Coronary artery (tissue), 2 donors: Measurements from ENCODE around the gene SNRPF.
A peak's percentile ranks its signal among the peaks of the same experiment; 100 is the strongest.

Source experiments
- DNase-seq: peaks from one replicate; pipeline ENCODE4 v3.0.0-alpha.2; 2017; ENCODE audit warnings: low spot score
- H3K27ac ChIP-seq, 2 donors: fragments of 200-600 bp; sonication (generic); one replicate each; pipeline ENCODE4 v1.5.1; 2016 to 2019
- H3K4me3 ChIP-seq: fragments of 200-600 bp; sonication (generic); 2 replicates; pipeline ENCODE4 v1.5.1; 2016; ENCODE audit warnings: mild to moderate bottlenecking, moderate library complexity
- TF ChIP-seq, protein P1 (sequence below): fragments of 200-600 bp; sonication (generic); IDR thresholded peaks from one replicate; pipeline ENCODE4 v1.5.1; 2019; ENCODE audit warnings: antibody characterized with exemption

The SNRPF gene

GRCh38 chr12:95859947-95860850 lies 1.4 kb downstream of the SNRPF start:
- TF ChIP-seq, protein P1, sequence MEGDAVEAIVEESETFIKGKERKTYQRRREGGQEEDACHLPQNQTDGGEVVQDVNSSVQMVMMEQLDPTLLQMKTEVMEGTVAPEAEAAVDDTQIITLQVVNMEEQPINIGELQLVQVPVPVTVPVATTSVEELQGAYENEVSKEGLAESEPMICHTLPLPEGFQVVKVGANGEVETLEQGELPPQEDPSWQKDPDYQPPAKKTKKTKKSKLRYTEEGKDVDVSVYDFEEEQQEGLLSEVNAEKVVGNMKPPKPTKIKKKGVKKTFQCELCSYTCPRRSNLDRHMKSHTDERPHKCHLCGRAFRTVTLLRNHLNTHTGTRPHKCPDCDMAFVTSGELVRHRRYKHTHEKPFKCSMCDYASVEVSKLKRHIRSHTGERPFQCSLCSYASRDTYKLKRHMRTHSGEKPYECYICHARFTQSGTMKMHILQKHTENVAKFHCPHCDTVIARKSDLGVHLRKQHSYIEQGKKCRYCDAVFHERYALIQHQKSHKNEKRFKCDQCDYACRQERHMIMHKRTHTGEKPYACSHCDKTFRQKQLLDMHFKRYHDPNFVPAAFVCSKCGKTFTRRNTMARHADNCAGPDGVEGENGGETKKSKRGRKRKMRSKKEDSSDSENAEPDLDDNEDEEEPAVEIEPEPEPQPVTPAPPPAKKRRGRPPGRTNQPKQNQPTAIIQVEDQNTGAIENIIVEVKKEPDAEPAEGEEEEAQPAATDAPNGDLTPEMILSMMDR = no peak
- Histone ChIP-seq H3K27ac (no peak overlapping the region), H3K4me3 (peak overlapping the region; percentile 82)
- no peak for DNase-seq

GRCh38 chr12:95862038-95862437 lies 3.3 kb downstream of the SNRPF start:
- no peak for DNase-seq
- TF ChIP-seq, protein P1 = no peak
- Histone ChIP-seq H3K27ac (no peak overlapping the region), H3K4me3 (no peak overlapping the region)

DNA sequence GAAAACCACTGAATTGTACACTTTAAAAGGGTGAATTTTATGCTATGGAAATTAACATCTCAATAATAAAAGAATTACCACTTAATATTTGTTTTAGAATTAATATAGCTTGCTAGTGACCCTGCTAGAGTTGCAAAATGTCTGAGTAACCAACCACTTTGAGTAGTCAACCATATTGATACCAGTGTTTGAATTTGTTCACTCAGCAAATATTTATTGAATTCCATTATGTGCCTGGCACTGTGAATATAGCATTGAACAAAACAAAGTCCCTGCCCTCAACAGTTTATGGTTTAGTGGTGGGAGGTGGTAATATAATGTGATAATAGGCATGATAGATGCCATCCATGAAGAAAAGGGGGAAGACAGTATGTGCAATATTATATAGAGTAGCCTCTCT lies 4.6 kb downstream of the SNRPF start:
- DNase-seq = no peak
- no peak overlapping the region for H3K27ac ChIP-seq
- TF ChIP-seq, protein P1 = no peak
- H3K4me3 ChIP-seq = no peak overlapping the region

- DNase-seq = no peak
- TF ChIP-seq, protein P1 = no peak
- no peak overlapping the region for H3K27ac ChIP-seq
- H3K4me3 ChIP-seq = no peak overlapping the region
These were observed 12.1 kb downstream of the SNRPF start for GRCh38 chr12:95870897-95871296.

- TF ChIP-seq, protein P1 = no peak
These were observed 15.7 kb downstream of the SNRPF start for GRCh38 chr12:95874452-95874851.

GRCh38 chr12:95877622-95878021 lies 18.9 kb downstream of the SNRPF start:
- Histone ChIP-seq H3K27ac (no peak overlapping the region), H3K4me3 (no peak overlapping the region)
- no peak for DNase-seq
- TF ChIP-seq, protein P1 = no peak

More at GRCh38 chr12:95874452-95874851, 15.7 kb downstream of the SNRPF start:
- H3K4me3 ChIP-seq = no peak overlapping the region
- no peak for DNase-seq
- H3K27ac ChIP-seq = no peak overlapping the region

DNA sequence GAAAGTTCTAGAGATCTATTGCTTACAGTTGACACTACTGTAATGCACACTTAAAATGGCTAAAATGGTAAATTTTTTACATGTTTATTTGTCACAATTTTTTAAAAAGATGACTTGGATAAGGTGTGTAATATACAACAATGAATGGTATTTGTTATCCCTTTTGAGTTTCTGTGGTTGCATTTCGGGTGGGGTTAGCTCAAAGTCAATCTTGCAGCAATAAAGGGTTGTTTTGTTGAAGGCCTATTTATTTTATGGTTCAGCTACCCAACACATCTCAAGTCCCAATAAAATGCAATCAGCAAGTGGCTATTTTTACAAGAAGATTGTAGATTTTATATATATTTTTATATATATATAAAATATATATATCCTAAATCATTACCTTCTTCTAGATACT lies 22.1 kb downstream of the SNRPF start:
- TF ChIP-seq, protein P1 = no peak
- no peak for DNase-seq
- Histone ChIP-seq H3K4me3 (no peak overlapping the region), H3K27ac (no peak overlapping the region)
